A549 (cell line): Measurements from ENCODE around the gene TMEM95.

Experiments
- BHLHE40 ChIP-seq: IDR thresholded peaks from 2 replicates; pipeline ENCODE4 v1.6.1; 2012; ENCODE audit warnings: low read depth, low read length, inconsistent platforms
- CBX2 ChIP-seq: fragments of 200-600 bp; sonication (generic); IDR thresholded peaks from 2 replicates; pipeline ENCODE4 v1.6.1; 2016; ENCODE audit warnings: low read depth, mild to moderate bottlenecking, borderline replicate concordance
- CEBPB ChIP-seq, 2 experiments: fragments of >200 bp in 1 of 2; sonication (Bioruptor Twin) in 1 of 2; formaldehyde crosslinking in 1 of 2; IDR thresholded peaks; 2 replicates each; pipeline ENCODE4 v1.6.1; 2012 to 2016
- CTCF ChIP-seq: fragments of >200 bp; sonication (Bioruptor Twin); formaldehyde crosslinking; IDR thresholded peaks from 3 replicates; pipeline ENCODE4 v1.5.1; 2016
- MAX ChIP-seq: IDR thresholded peaks from 2 replicates; pipeline ENCODE4 v1.6.1; 2012
- NR3C1 ChIP-seq: fragments of >200 bp; sonication (Bioruptor Twin); formaldehyde crosslinking; IDR thresholded peaks from 3 replicates; pipeline ENCODE4 v1.6.1; 2017
- POLR2A ChIP-seq: IDR thresholded peaks from 2 replicates; pipeline ENCODE4 v1.6.1; 2012; ENCODE audit warnings: mild to moderate bottlenecking, low read length
- REST ChIP-seq: fragments of 200-600 bp; sonication (generic); IDR thresholded peaks from 2 replicates; pipeline ENCODE4 v1.6.1; 2016; ENCODE audit warnings: antibody characterized with exemption, mild to moderate bottlenecking, moderate library complexity
- SREBF2 ChIP-seq: fragments of 450-650 bp; IDR thresholded peaks from 2 replicates; pipeline ENCODE4 v1.6.1; 2014; ENCODE audit warnings: mild to moderate bottlenecking, moderate library complexity
- TP53 ChIP-seq: fragments of 250-450 bp; sonication (Bioruptor Pico); IDR thresholded peaks from 2 replicates; pipeline ENCODE4 v1.5.0; 2021; ENCODE audit warnings: mild to moderate bottlenecking, moderate library complexity
- USF2 ChIP-seq: fragments of 450-650 bp; IDR thresholded peaks from 2 replicates; pipeline ENCODE4 v1.6.1; 2014; ENCODE audit warnings: antibody characterized with exemption
- ZFP36 ChIP-seq: fragments of 450-650 bp; IDR thresholded peaks from 2 replicates; pipeline ENCODE4 v1.6.1; 2014; ENCODE audit warnings: borderline replicate concordance; ENCODE audit not compliant: partially characterized antibody

GRCh38 chr17:7363311-7363710 lies 8.4 kb downstream of the TMEM95 start:
- no peak for TF ChIP-seq USF2
- no peak for TF ChIP-seq TP53
- no peak for TF ChIP-seq MAX
- no peak for TF ChIP-seq CTCF
- no peak for TF ChIP-seq NR3C1
- TF ChIP-seq POLR2A: no peak
- TF ChIP-seq SREBF2: no peak
- no peak for TF ChIP-seq ZFP36
- no peak for TF ChIP-seq BHLHE40
- TF ChIP-seq CBX2: no peak
- TF ChIP-seq REST: no peak
- TF ChIP-seq CEBPB (IDR thresholded peaks at IDR 0.05): no peak
